Caco-2 (cell line): Measurements from ENCODE around the gene FNDC11. TPM values are rescaled to one million over a fixed set of nuclear protein-coding genes. Genes with fewer than 3 reads are reported as not detected.

Experiments used
- BruUV-seq: library from RNA; stranded (reverse); fragments of 400-500 nt; replicated peaks from 2 replicates; lab custom pipeline; 2021; lab: Mats Ljungman, UMichigan
- CTCF ChIA-PET: fragments of 300-600 bp; sonication (Branson Sonifier 250); formaldehyde crosslinking; loops from one replicate; lab custom pipeline; 2022; ENCODE audit warnings: antibody characterized with exemption; lab: Charles Lee
- POLR2A ChIA-PET: fragments of 300-600 bp; sonication (Branson Sonifier 250); formaldehyde crosslinking; loops from one replicate; lab custom pipeline; 2022; ENCODE audit warnings: antibody characterized with exemption; lab: Charles Lee
- DNase-seq, 2 experiments: peaks; one replicate each; pipeline versions ENCODE4 v3.0.0 to v3.0.0-alpha.2; 2020 to 2022
- H3K27me3 ChIP-seq: replicated peaks from 2 replicates; pipeline ENCODE4 v1.6.0; 2011; ENCODE audit warnings: low read length; ENCODE audit not compliant: control insufficient read depth, insufficient read depth
- H3K36me3 ChIP-seq: 2 replicates; pipeline ENCODE4 v1.5.1; 2011; ENCODE audit warnings: low read length; ENCODE audit not compliant: control insufficient read depth, insufficient read depth
- H3K4me1 ChIP-seq: fragments of 250-450 bp; sonication (Bioruptor Pico); 2 replicates; pipeline ENCODE4 v1.5.1; 2020; ENCODE audit warnings: mild to moderate bottlenecking
- H3K4me3 ChIP-seq: 2 replicates; pipeline ENCODE4 v1.5.1; 2011; ENCODE audit warnings: low read depth, mild to moderate bottlenecking, control low read depth, low read length
- H3K9me3 ChIP-seq: fragments of 250-450 bp; sonication (Bioruptor Pico); 2 replicates; pipeline ENCODE4 v1.5.1; 2020; ENCODE audit warnings: mild to moderate bottlenecking, moderate library complexity
- H3K27ac Mint-ChIP-seq: one replicate; pipeline ENCODE4 v1.8.0; 2022; ENCODE audit warnings: mixed read lengths; ENCODE audit not compliant: unreplicated experiment
- H3K27me3 Mint-ChIP-seq: one replicate; pipeline ENCODE4 v1.8.0; 2022; ENCODE audit warnings: mixed read lengths; ENCODE audit not compliant: insufficient read depth, unreplicated experiment
- H3K36me3 Mint-ChIP-seq: one replicate; pipeline ENCODE4 v1.8.0; 2022; ENCODE audit warnings: mild to moderate bottlenecking, mixed read lengths; ENCODE audit not compliant: insufficient read depth, unreplicated experiment
- H3K4me1 Mint-ChIP-seq: one replicate; pipeline ENCODE4 v1.8.0; 2022; ENCODE audit warnings: low read depth, mixed read lengths; ENCODE audit not compliant: unreplicated experiment
- H3K4me3 Mint-ChIP-seq: one replicate; pipeline ENCODE4 v1.8.0; 2022; ENCODE audit warnings: mild to moderate bottlenecking, moderate library complexity, mixed read lengths; ENCODE audit not compliant: unreplicated experiment
- H3K9me3 Mint-ChIP-seq: one replicate; pipeline ENCODE4 v1.8.0; 2022; ENCODE audit warnings: mixed read lengths; ENCODE audit not compliant: unreplicated experiment
- intact Hi-C: fragments of 100-400 bp; cut with micrococcal nuclease; formaldehyde crosslinking; loops from one replicate; pipeline ENCODE4 v1.10.0; 2022; ENCODE audit not compliant: unreplicated experiment
- total RNA-seq: library from RNA; stranded (reverse); gene quantifications from 2 replicates; pipeline ENCODE4 v1.2.3, GENCODE V29; 2022
- TF ChIP-seq, protein P1 (sequence below), 2 experiments: fragments of 200-600 bp in 1 of 2; IDR thresholded peaks; 1 replicate in 1 of 2; 2 replicates in 1 of 2; pipeline versions ENCODE4 v1.5.1 to v1.8.0; 2011 to 2022; ENCODE audit warnings: antibody characterized with exemption in 1 of 2, control low read depth in 1 of 2, inconsistent platforms in 1 of 2, low read depth in 1 of 2, low read length in 1 of 2, mild to moderate bottlenecking in 1 of 2, moderate library complexity in 1 of 2; ENCODE audit not compliant: insufficient read depth in 1 of 2, severe bottlenecking in 1 of 2, unreplicated experiment in 1 of 2

The FNDC11 gene
- total RNA-seq, 1 experiment from 2014 or later = not detected

GRCh38 chr20:63564036-63564810 is 10.3 kb downstream of the FNDC11 start:
- Mint-ChIP-seq H3K4me3 (no peak overlapping the region), H3K9me3 (no peaks in the 10 kb centered on the region), H3K4me1 (no peaks in the 10 kb centered on the region), H3K27ac (no peak overlapping the region), H3K27me3 (no peaks in the 10 kb centered on the region), H3K36me3 (peaks cover 19% of the 10 kb centered on the region)
- Histone ChIP-seq H3K4me1 (no peaks in the 10 kb centered on the region), H3K9me3 (peaks cover 5% of the 10 kb centered on the region; the same call in 1 of the 2 replicates), H3K36me3 (no peaks in the 10 kb centered on the region), H3K4me3 (no peak overlapping the region), H3K27me3 (no peaks in the 10 kb centered on the region)
- CTCF ChIA-PET = no interaction called here
- POLR2A ChIA-PET = no interaction called here
- intact Hi-C loops = no loop called here
- no TSS peak for BruUV-seq
- TF ChIP-seq, protein P1, sequence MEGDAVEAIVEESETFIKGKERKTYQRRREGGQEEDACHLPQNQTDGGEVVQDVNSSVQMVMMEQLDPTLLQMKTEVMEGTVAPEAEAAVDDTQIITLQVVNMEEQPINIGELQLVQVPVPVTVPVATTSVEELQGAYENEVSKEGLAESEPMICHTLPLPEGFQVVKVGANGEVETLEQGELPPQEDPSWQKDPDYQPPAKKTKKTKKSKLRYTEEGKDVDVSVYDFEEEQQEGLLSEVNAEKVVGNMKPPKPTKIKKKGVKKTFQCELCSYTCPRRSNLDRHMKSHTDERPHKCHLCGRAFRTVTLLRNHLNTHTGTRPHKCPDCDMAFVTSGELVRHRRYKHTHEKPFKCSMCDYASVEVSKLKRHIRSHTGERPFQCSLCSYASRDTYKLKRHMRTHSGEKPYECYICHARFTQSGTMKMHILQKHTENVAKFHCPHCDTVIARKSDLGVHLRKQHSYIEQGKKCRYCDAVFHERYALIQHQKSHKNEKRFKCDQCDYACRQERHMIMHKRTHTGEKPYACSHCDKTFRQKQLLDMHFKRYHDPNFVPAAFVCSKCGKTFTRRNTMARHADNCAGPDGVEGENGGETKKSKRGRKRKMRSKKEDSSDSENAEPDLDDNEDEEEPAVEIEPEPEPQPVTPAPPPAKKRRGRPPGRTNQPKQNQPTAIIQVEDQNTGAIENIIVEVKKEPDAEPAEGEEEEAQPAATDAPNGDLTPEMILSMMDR (IDR thresholded peaks at IDR 0.05; ENCODE audit: insufficient read depth in 1 of 2, low read depth in 1 of 2, low read length in 1 of 2, severe bottlenecking in 1 of 2, unreplicated experiment in 1 of 2) = no peak
- DNase-seq = no peak

- ChIA-PET POLR2A (no interaction called here), CTCF (no interaction called here)
- DNase-seq = no peak
- intact Hi-C loops = no loop called here
- Histone ChIP-seq H3K27me3 (no peaks in the 10 kb centered on the region), H3K36me3 (no peaks in the 10 kb centered on the region), H3K4me1 (no peaks in the 10 kb centered on the region), H3K4me3 (no peak overlapping the region), H3K9me3 (no peaks in the 10 kb centered on the region)
- H3K9me3 Mint-ChIP-seq = no peaks in the 10 kb centered on the region
- H3K36me3 Mint-ChIP-seq = peaks cover 25% of the 10 kb centered on the region
- no peaks in the 10 kb centered on the region for H3K4me1 Mint-ChIP-seq
- TF ChIP-seq, protein P1 (IDR thresholded peaks at IDR 0.05; ENCODE audit: insufficient read depth in 1 of 2, low read depth in 1 of 2, low read length in 1 of 2, severe bottlenecking in 1 of 2, unreplicated experiment in 1 of 2) = no peak
- H3K27me3 Mint-ChIP-seq = no peaks in the 10 kb centered on the region
- no peak overlapping the region for H3K27ac Mint-ChIP-seq
- no TSS peak for BruUV-seq
- H3K4me3 Mint-ChIP-seq = no peak overlapping the region
These were observed 11.2 kb downstream of the FNDC11 start for GRCh38 chr20:63565021-63565698.

DNA sequence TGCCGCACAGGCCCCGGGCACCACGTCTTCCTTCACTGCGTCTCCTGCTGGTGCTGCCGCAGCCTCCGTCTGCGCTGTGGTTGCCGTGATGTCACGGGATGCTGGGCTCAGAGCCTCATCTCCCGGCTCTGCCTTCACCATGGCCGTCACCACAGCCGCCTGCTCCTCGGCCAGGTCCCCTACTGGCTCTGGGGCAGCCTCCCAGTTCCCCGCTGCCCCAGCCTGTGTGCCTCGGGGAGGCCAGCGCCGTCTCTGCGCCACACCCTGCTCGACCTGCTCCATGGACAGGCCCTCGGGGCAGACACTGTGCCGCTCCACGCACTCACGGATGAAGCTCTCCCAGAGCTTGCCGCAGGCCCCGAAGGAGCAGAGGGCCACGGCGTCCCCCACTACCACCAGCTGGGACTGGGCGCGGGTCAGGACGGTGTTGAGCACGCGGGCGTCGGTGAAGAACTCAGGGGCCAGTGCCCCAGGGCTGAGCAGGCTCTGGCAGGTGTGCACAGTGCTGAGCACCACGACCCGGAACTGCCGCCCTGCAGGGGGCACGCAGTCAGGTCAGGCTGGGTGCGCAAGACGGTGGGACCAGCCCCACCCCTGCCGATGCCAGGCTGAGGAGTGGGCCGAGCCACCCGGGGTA is 11.9 kb downstream of the FNDC11 start:
- CTCF ChIA-PET = interaction anchor here (0.6 kb wide), 1 partner anchor 27 kb away, joined by 5 read pairs; no protein-coding TSS in a partner anchor

More for the DNA sequence above, 11.9 kb downstream of the FNDC11 start:
- Histone ChIP-seq H3K36me3 (no peaks in the 10 kb centered on the region), H3K4me3 (no peak overlapping the region), H3K27me3 (no peaks in the 10 kb centered on the region), H3K4me1 (no peaks in the 10 kb centered on the region), H3K9me3 (no peaks in the 10 kb centered on the region)
- no peak overlapping the region for H3K27ac Mint-ChIP-seq
- no peaks in the 10 kb centered on the region for H3K27me3 Mint-ChIP-seq
- no TSS peak for BruUV-seq
- H3K9me3 Mint-ChIP-seq = no peaks in the 10 kb centered on the region
- peaks cover 19% of the 10 kb centered on the region for H3K36me3 Mint-ChIP-seq
- no peak overlapping the region for H3K4me3 Mint-ChIP-seq
- no peaks in the 10 kb centered on the region for H3K4me1 Mint-ChIP-seq
- no peak for DNase-seq
- POLR2A ChIA-PET = interaction anchor here (0.5 kb wide), 1 partner anchor 143 kb away, joined by 3 read pairs; no protein-coding TSS in a partner anchor
- intact Hi-C loops = no loop called here
- TF ChIP-seq, protein P1 (IDR thresholded peaks at IDR 0.05; ENCODE audit: insufficient read depth in 1 of 2, low read depth in 1 of 2, low read length in 1 of 2, severe bottlenecking in 1 of 2, unreplicated experiment in 1 of 2) = no peak
